Fibroblast of lung (primary cell): ENCODE results near the gene VGF. TPM values are rescaled to one million over a fixed set of nuclear protein-coding genes. Genes with fewer than 3 reads are reported as not detected.

Source experiments
- DNase-seq, 2 donors: peaks; one replicate each; pipeline versions ENCODE4 v3.0.0 to v3.0.0-alpha.2; 2010; ENCODE audit warnings: low read depth in 2 of 2
- H2AFZ ChIP-seq: 2 replicates; pipeline ENCODE4 v1.5.1; 2012; ENCODE audit warnings: low read length, control low read depth, inconsistent platforms
- H3K27ac ChIP-seq: 2 replicates; pipeline ENCODE4 v1.5.1; 2011; ENCODE audit warnings: low read length, control low read depth; ENCODE audit not compliant: insufficient read depth
- H3K27me3 ChIP-seq: 2 replicates; pipeline ENCODE4 v1.5.1; 2011; ENCODE audit warnings: mild to moderate bottlenecking, low read length; ENCODE audit not compliant: control insufficient read depth, insufficient read depth
- H3K36me3 ChIP-seq: 2 replicates; pipeline ENCODE4 v1.5.1; 2011; ENCODE audit warnings: low read length; ENCODE audit not compliant: control insufficient read depth, insufficient read depth
- H3K4me1 ChIP-seq: 2 replicates; pipeline ENCODE4 v1.5.1; 2011; ENCODE audit warnings: low read length; ENCODE audit not compliant: control insufficient read depth, insufficient read depth; ENCODE audit errors: extremely low read depth
- H3K4me2 ChIP-seq: 2 replicates; pipeline ENCODE4 v1.5.1; 2011; ENCODE audit warnings: low read length, control low read depth; ENCODE audit not compliant: insufficient read depth; ENCODE audit errors: extremely low read depth
- H3K4me3 ChIP-seq, 4 experiments: fragments of 200-600 bp in 1 of 4; sonication (generic) in 1 of 4; replicated peaks in 1 of 4; 2 replicates each; pipeline ENCODE4 v1.5.1; 2011 to 2016; ENCODE audit warnings: low read length in 4 of 4, low read depth in 3 of 4, mild to moderate bottlenecking in 3 of 4, control low read depth in 2 of 4, inconsistent platforms in 1 of 4, mixed read lengths in 1 of 4; ENCODE audit not compliant: insufficient read depth in 1 of 4; ENCODE audit errors: control extremely low read depth in 1 of 4
- H3K79me2 ChIP-seq: 2 replicates; pipeline ENCODE4 v1.5.1; 2012; ENCODE audit warnings: mild to moderate bottlenecking, low read length, inconsistent platforms; ENCODE audit not compliant: control insufficient read depth, insufficient read depth
- H3K9ac ChIP-seq: 2 replicates; pipeline ENCODE4 v1.5.1; 2011; ENCODE audit warnings: mild to moderate bottlenecking, low read length, control low read depth; ENCODE audit not compliant: insufficient read depth
- H3K9me3 ChIP-seq: 2 replicates; pipeline ENCODE4 v1.5.1; 2012; ENCODE audit warnings: low read depth, low read length; ENCODE audit not compliant: control insufficient read depth, insufficient read depth
- H4K20me1 ChIP-seq: 2 replicates; pipeline ENCODE4 v1.5.1; 2011; ENCODE audit warnings: low read length; ENCODE audit not compliant: control insufficient read depth, insufficient read depth; ENCODE audit errors: extremely low read depth
- EZH2 ChIP-seq: IDR thresholded peaks from 2 replicates; pipeline ENCODE4 v1.5.1; 2012; ENCODE audit warnings: low read length, control low read depth, mild to moderate bottlenecking; ENCODE audit errors: missing control alignments
- polyA plus RNA-seq, 2 donors: library from polyadenylated mRNA; depleted of rRNA in 1 of 2; stranded (reverse) in 1 of 2; unstranded in 1 of 2; fragments of >200 nt; gene quantifications; 2 replicates each; pipeline ENCODE4 v1.2.1, GENCODE V29; 2011 to 2012; ENCODE audit warnings: missing spikeins in 1 of 2
- total RNA-seq: library from RNA; depleted of rRNA; stranded (reverse); fragments of >200 nt; gene quantifications from 2 replicates; pipeline ENCODE4 v1.2.1, GENCODE V29; 2014
- TF ChIP-seq, protein P1 (sequence below), 2 donors: IDR thresholded peaks in 1 of 2; conservative IDR thresholded peaks in 1 of 2; 1 replicate in 1 of 2; 2 replicates in 1 of 2; pipeline ENCODE4 v1.5.1; 2011 to 2012; ENCODE audit warnings: low read length in 2 of 2, control low read depth in 1 of 2, inconsistent platforms in 1 of 2, low read depth in 1 of 2, mild to moderate bottlenecking in 1 of 2

Gene VGF
- total and polyA plus RNA-seq, 2 donors (not counting 1 experiment from before 2014, with no cell fraction given) = 0.66 TPM; not detected in 1

DNA sequence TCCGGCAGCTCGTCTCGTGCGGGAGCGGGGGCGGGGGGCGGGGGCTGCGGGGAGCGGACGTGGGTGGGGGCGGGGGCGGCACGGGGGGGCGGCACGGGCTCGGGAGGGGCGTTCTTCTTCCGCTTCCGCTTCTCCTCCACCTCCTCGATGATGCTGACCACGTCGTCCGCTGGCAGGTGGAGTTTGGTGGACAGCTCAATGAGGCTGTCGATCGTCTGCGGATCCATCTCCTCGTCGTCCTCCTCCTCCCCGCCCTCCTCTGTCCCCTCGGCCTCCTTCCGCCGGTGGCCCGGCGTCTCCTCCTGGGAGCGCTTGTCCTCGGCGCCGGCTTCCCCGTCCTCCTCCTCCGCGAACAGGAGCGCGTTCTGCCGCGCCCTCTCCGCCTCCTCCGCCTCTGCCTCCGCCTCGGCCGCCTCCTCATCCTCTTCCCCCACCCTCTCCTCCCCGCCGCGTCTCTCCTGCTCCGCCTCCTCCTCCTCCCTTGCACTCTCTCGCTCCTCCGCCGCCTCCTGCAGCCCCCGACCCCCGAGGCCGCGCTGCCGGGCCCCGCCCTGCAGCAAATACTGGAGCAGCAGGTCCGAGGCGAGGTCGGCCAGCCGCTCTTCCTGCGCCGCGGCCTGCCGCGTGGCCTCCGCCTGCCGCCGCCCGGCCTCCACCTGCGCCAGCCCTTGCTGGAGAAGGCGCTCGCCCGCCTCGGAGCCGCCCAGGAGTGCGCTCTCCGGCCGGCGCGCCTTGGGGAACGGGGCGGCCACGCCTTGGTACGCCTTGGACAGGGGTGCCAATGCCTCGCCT is 1.9 kb downstream of the VGF start:
- peak overlapping the region; percentile 85 for H3K4me2 ChIP-seq
- peaks cover 27% of the 10 kb centered on the region for H3K27me3 ChIP-seq
- H2AFZ ChIP-seq = no peak overlapping the region
- no peak overlapping the region for H3K9ac ChIP-seq
- TF ChIP-seq, protein P1, sequence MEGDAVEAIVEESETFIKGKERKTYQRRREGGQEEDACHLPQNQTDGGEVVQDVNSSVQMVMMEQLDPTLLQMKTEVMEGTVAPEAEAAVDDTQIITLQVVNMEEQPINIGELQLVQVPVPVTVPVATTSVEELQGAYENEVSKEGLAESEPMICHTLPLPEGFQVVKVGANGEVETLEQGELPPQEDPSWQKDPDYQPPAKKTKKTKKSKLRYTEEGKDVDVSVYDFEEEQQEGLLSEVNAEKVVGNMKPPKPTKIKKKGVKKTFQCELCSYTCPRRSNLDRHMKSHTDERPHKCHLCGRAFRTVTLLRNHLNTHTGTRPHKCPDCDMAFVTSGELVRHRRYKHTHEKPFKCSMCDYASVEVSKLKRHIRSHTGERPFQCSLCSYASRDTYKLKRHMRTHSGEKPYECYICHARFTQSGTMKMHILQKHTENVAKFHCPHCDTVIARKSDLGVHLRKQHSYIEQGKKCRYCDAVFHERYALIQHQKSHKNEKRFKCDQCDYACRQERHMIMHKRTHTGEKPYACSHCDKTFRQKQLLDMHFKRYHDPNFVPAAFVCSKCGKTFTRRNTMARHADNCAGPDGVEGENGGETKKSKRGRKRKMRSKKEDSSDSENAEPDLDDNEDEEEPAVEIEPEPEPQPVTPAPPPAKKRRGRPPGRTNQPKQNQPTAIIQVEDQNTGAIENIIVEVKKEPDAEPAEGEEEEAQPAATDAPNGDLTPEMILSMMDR (conservative IDR thresholded peaks at IDR 0.05 in 1 of 2, IDR thresholded peaks at IDR 0.05 in 1 of 2; ENCODE audit: low read depth in 1 of 2, low read length in 2 of 2) = no peak
- TF ChIP-seq EZH2 = peak; percentile 65
- H3K79me2 ChIP-seq = no peaks in the 10 kb centered on the region
- H3K36me3 ChIP-seq = peaks cover 13% of the 10 kb centered on the region
- no peak for DNase-seq
- H3K9me3 ChIP-seq = no peaks in the 10 kb centered on the region
- peaks cover 11% of the 10 kb centered on the region for H3K4me1 ChIP-seq
- peaks cover 2% of the 10 kb centered on the region for H4K20me1 ChIP-seq
- H3K4me3 ChIP-seq = peak overlapping the region in 3 of 4 experiments; percentile 12 to 49 (median 29)
- H3K27ac ChIP-seq = no peak overlapping the region

DNA sequence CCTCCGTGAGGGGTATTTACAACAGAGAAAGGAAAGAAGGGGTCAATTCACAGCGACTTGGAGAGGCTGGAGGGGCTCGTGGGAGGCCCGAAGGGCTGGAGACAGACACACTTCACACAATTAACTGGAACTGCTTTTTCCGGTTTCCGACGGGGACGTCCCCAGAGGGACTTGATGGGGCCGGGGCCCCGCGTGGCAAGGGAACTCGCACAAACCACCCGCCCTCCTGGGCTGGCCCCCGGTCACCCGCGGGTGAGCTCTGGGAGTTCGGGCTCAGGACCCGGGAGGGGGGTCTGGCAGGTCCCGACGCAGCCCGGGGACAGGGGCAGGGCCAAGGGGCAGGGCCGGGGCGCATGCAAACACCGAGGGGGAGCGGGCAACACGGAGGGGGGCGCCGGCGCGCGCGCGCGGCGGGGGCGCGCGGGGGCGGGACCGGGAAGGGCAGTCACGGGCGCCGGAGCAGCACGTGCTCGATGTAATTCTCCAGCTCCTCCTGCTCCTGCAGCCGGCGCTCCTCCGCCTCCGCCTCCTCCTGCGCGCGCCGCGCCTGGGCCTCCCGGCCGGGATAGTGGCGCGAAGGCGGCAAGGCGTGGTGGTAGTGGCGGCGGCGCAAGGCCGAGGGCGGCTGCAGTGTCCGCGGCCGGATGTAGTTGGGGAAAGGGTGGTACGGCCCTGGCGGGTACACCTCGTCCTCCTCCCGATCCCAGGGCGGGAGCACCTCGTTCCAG is 2.7 kb downstream of the VGF start:
- no peak overlapping the region for H3K27ac ChIP-seq
- no peaks in the 10 kb centered on the region for H3K9me3 ChIP-seq
- peak overlapping the region; percentile 64 for H3K4me2 ChIP-seq
- peak; percentile 51 to 55 for DNase-seq
- peaks cover 21% of the 10 kb centered on the region for H3K27me3 ChIP-seq
- TF ChIP-seq, protein P1 (conservative IDR thresholded peaks at IDR 0.05 in 1 of 2, IDR thresholded peaks at IDR 0.05 in 1 of 2; ENCODE audit: low read depth in 1 of 2, low read length in 2 of 2) = no peak
- no peak for TF ChIP-seq EZH2
- H3K36me3 ChIP-seq = peaks cover 13% of the 10 kb centered on the region
- H3K79me2 ChIP-seq = no peaks in the 10 kb centered on the region
- H3K4me1 ChIP-seq = peaks cover 11% of the 10 kb centered on the region
- H4K20me1 ChIP-seq = no peaks in the 10 kb centered on the region
- peak overlapping the region; percentile 16 for H3K9ac ChIP-seq
- H3K4me3 ChIP-seq = peak overlapping the region in 1 of 4 experiments; percentile 40
- no peak overlapping the region for H2AFZ ChIP-seq

DNA sequence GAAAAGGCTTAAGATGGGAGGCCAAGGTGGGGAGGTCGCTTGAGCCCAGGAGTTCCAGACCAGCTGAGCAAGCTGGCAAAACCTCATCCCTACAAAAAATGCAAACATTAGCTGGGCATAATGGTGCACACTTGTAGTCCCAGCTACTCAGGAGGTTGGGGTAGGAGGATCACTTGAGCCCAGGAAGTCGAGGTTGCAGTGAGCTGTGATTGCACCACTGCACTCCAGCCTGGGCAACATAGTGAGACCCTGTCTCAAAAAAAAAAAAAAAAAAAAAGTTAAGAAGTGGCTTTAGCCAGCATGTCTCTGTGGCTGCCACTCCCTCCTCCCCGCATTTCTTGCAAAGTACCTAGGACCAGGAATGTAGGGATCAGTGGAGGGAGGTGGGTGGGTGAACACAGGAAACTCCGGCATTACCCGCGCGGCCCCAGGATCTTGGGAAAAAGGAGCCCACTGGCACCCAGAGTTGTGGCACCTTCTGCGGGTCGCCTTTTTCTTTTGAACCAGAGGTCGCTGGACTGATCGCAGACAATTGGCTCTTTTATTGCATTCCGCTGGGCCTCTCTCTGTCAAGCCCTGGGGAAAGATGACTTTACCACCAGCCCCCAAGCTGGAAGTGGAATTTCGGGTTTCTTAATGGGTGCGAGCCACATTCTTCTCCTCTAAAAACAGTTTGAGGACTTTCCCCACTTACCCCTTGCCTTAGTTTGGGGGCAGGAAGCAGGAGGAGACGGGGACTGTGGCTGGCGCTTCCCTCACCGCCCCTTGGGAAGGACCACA is 3.5 kb downstream of the VGF start:
- Histone ChIP-seq H3K27ac (no peak overlapping the region), H3K27me3 (peaks cover 14% of the 10 kb centered on the region), H3K4me2 (no peak overlapping the region), H3K36me3 (peaks cover 17% of the 10 kb centered on the region), H4K20me1 (no peaks in the 10 kb centered on the region), H2AFZ (no peak overlapping the region), H3K79me2 (no peaks in the 10 kb centered on the region), H3K4me3 (no peak overlapping the region), H3K9me3 (no peaks in the 10 kb centered on the region), H3K4me1 (peaks cover 9% of the 10 kb centered on the region), H3K9ac (no peak overlapping the region)
- no peak for DNase-seq
- TF ChIP-seq, protein P1 (conservative IDR thresholded peaks at IDR 0.05 in 1 of 2, IDR thresholded peaks at IDR 0.05 in 1 of 2; ENCODE audit: low read depth in 1 of 2, low read length in 2 of 2) = no peak
- no peak for TF ChIP-seq EZH2
